ENCODE results near the gene DCAF6.
"Not testable (repeated sequence)": the region's sequence is repeated elsewhere in the genome, so short reads cannot be mapped to it uniquely, and the experiment has no call there.

DCAF6 gene

DNA sequence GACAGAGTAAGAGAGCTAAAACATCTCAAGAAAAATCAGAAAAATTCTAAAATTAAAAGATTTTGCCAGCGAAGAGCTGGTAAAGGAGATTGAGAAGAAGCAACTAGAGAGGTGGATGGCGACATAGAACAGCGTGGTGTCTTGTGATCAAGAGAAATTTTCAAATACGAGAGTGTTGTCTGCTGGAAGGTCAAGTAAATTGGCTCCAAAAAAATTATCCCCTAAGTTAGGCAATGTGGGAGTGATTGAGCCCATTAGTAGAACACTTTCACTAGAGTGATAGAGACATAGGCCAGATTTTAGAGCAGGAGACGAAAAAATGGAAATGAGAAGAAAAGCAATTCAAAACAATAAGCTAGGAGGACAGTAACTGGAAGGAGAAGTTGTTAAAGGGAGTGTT is 94.7 kb downstream of the DCAF6 start:
- no peak for TF ChIP-seq TAF1 (IDR thresholded peaks at IDR 0.05; ENCODE audit: low read depth, low read length)
- TF ChIP-seq POU2F2 (IDR thresholded peaks at IDR 0.05; ENCODE audit: low read depth, low read length): no peak
- TF ChIP-seq POLR2AphosphoS5 (IDR thresholded peaks at IDR 0.05; ENCODE audit: low read depth, low read length): no peak
- TF ChIP-seq PAX5 (IDR thresholded peaks at IDR 0.05; ENCODE audit: insufficient read depth, low read length, severe bottlenecking): no peak
- no peak for TF ChIP-seq POLR2A (IDR thresholded peaks at IDR 0.05; ENCODE audit: low read depth, low read length)
- no peak for TF ChIP-seq SPI1 (IDR thresholded peaks at IDR 0.05; ENCODE audit: low read depth, low read length)
- FAIRE-seq (no peak), DNase-seq (ENCODE audit: insufficient read length, low spot score) (no peak)

DNA sequence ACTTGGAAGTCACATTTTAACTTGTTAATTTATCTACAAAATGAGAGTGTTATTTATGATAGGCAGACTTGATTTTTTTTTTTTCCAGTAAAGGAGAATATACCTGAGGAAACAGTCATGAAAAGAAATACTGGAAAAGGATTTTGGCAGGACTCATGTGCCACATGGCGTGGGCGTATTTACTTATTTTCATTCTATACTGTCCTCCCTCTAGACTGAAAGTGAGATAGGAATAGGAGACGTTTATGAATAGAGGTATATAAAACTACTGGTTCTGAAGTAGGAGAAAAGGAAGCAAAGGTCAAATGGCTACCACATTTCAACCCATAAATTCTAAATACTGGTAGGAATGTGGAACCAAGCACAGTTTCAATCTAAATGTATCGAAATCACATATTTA is 95.1 kb downstream of the DCAF6 start:
- no peak for DNase-seq (ENCODE audit: insufficient read length, low spot score)
- FAIRE-seq: no peak
- no peak for TF ChIP-seq PAX5 (IDR thresholded peaks at IDR 0.05; ENCODE audit: insufficient read depth, low read length, severe bottlenecking)
- no peak for TF ChIP-seq POU2F2 (IDR thresholded peaks at IDR 0.05; ENCODE audit: low read depth, low read length)
- TF ChIP-seq SPI1 (IDR thresholded peaks at IDR 0.05; ENCODE audit: low read depth, low read length): no peak
- no peak for TF ChIP-seq TAF1 (IDR thresholded peaks at IDR 0.05; ENCODE audit: low read depth, low read length)
- no peak for TF ChIP-seq POLR2A (IDR thresholded peaks at IDR 0.05; ENCODE audit: low read depth, low read length)

DNA sequence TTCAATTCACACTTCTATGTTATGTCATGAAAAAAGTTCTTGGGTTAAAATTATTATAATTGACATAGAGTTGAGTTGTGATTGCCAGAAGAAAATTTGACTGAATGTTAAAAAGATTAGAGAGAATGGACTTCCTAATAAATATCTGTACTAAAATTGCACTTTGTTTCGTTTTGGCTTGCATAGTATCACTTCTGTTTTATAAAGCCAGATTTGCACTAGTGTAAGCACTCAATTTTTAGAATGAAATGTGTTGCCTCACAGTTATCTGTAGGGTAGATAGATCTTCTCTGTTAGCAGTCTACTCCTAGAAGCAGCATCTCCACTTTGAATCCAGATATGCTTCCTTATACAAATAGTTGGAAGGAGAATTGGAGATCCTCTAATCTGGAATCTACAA is 95.5 kb downstream of the DCAF6 start:
- TF ChIP-seq POLR2A (IDR thresholded peaks at IDR 0.05; ENCODE audit: low read depth, low read length) (no peak), SPI1 (IDR thresholded peaks at IDR 0.05; ENCODE audit: low read depth, low read length) (peak; percentile 84), POLR2AphosphoS5 (IDR thresholded peaks at IDR 0.05; ENCODE audit: low read depth, low read length) (no peak)
- peak; percentile 17 for DNase-seq (ENCODE audit: insufficient read length, low spot score)
- no peak for FAIRE-seq

DNA sequence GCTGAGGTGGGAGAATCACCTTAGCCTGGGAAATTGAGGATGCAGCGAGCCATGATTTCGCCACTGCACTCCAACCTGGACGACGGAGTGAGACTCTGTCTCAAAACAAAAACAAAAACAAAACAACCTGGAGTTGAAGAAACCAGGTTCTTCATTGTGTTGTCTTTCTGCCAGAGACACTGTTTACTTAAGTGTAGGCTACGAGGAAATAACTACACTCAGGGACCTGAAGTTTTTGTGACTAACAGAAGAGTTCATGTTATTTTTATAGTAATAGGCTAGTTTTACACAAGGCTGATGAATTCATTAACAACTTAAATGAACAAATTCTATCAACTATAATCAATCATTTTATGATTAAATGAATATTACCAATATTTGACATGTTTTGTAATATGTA is 98.9 kb downstream of the DCAF6 start:
- DNase-seq (ENCODE audit: insufficient read length, low spot score): no peak
- FAIRE-seq: no peak
- no peak for TF ChIP-seq SPI1 (IDR thresholded peaks at IDR 0.05; ENCODE audit: low read depth, low read length)
- TF ChIP-seq POU2F2 (IDR thresholded peaks at IDR 0.05; ENCODE audit: low read depth, low read length): no peak
- no peak for TF ChIP-seq TAF1 (IDR thresholded peaks at IDR 0.05; ENCODE audit: low read depth, low read length)
- TF ChIP-seq POLR2A (IDR thresholded peaks at IDR 0.05; ENCODE audit: low read depth, low read length): no peak
- TF ChIP-seq PAX5 (IDR thresholded peaks at IDR 0.05; ENCODE audit: insufficient read depth, low read length, severe bottlenecking): no peak
- no peak for TF ChIP-seq POLR2AphosphoS5 (IDR thresholded peaks at IDR 0.05; ENCODE audit: low read depth, low read length)

DNA sequence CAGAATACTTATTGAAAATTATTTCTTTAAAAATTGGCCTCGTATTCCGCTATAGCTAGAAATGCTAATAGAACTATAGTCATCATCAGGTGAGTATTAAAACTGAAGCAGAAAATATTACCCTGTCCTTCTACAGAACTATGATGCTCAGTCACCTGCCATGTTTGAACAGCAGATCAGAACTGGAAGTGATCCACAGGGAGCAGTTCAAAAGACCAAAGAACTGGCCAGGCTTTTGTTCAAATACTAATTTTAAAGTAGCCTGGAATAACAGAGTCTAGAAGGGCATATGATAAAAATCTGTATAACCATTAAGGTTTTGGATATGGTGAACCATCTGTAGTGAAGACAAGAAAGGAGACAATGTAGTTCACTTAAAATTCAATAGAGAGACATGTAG is 105.9 kb downstream of the DCAF6 start:
- DNase-seq (ENCODE audit: insufficient read length, low spot score): no peak
- TF ChIP-seq TAF1 (IDR thresholded peaks at IDR 0.05; ENCODE audit: low read depth, low read length) (no peak), PAX5 (IDR thresholded peaks at IDR 0.05; ENCODE audit: insufficient read depth, low read length, severe bottlenecking) (no peak), POLR2A (IDR thresholded peaks at IDR 0.05; ENCODE audit: low read depth, low read length) (no peak), POU2F2 (IDR thresholded peaks at IDR 0.05; ENCODE audit: low read depth, low read length) (no peak), POLR2AphosphoS5 (IDR thresholded peaks at IDR 0.05; ENCODE audit: low read depth, low read length) (no peak), SPI1 (IDR thresholded peaks at IDR 0.05; ENCODE audit: low read depth, low read length) (no peak)
- no peak for FAIRE-seq

DNA sequence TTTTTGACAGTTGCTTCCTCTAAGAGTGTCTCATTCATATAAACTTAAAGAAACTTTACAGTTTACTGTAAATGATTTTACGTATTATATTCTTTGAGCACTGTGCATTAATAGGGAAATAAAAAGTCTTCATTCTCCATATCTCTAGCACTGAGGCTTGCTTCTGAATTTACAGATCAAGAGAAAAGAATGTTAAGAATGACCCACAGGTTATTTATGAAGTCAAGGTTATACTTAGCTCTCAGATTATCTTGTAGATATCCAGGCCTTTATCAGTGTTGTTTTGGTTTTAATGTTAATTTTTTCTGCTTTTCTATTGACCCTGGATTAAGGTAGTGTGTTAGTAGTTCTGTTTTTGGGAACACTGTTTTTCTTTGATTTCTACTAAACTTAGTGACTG is 108.8 kb downstream of the DCAF6 start:
- DNase-seq (ENCODE audit: insufficient read length, low spot score) (no peak), FAIRE-seq (no peak)
- TF ChIP-seq POLR2A (IDR thresholded peaks at IDR 0.05; ENCODE audit: low read depth, low read length): no peak
- TF ChIP-seq POU2F2 (IDR thresholded peaks at IDR 0.05; ENCODE audit: low read depth, low read length): no peak
- TF ChIP-seq SPI1 (IDR thresholded peaks at IDR 0.05; ENCODE audit: low read depth, low read length): no peak
- TF ChIP-seq TAF1 (IDR thresholded peaks at IDR 0.05; ENCODE audit: low read depth, low read length): no peak
- no peak for TF ChIP-seq POLR2AphosphoS5 (IDR thresholded peaks at IDR 0.05; ENCODE audit: low read depth, low read length)
- no peak for TF ChIP-seq PAX5 (IDR thresholded peaks at IDR 0.05; ENCODE audit: insufficient read depth, low read length, severe bottlenecking)

DNA sequence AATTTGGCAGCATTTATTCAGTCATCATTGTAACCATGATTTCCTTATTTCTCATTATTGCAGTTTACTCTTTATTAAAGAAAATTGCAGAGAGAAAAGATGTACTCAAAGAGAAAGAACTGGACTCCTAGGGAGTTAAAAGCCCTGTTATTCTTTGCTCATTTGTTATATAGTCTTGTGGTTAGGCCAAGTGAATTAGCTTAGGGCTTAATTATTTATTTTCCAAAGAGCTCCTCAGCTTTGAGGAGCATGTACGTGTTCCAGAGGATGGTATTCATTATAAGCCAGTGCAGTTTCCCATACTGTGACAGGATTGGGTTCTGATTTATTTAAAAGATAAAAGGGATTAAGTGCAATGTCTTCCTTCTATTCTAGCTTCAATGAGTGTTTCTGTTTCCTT is 113.8 kb downstream of the DCAF6 start:
- no peak for DNase-seq (ENCODE audit: insufficient read length, low spot score)
- no peak for FAIRE-seq
- no peak for TF ChIP-seq PAX5 (IDR thresholded peaks at IDR 0.05; ENCODE audit: insufficient read depth, low read length, severe bottlenecking)
- TF ChIP-seq TAF1 (IDR thresholded peaks at IDR 0.05; ENCODE audit: low read depth, low read length): no peak
- no peak for TF ChIP-seq POU2F2 (IDR thresholded peaks at IDR 0.05; ENCODE audit: low read depth, low read length)
- no peak for TF ChIP-seq SPI1 (IDR thresholded peaks at IDR 0.05; ENCODE audit: low read depth, low read length)
- no peak for TF ChIP-seq POLR2A (IDR thresholded peaks at IDR 0.05; ENCODE audit: low read depth, low read length)
- no peak for TF ChIP-seq POLR2AphosphoS5 (IDR thresholded peaks at IDR 0.05; ENCODE audit: low read depth, low read length)

DNA sequence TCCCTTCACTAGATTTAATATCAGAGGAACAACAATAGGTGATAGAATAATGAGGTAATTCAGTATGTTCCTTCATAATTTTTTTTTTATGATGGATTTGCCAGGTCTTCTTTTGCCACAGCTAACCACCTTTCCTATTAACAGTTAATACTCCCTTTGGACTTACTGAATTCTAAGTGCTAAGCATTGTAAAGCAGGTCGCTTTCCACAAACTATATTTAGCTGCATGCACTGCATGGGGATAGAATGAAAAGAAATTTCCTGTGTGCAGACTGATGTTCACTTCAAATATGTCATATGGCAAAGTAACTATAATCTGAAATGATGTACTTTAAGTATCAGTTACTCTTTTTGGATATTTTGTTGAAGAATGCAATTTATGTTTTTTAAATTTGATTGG is 114.4 kb downstream of the DCAF6 start:
- TF ChIP-seq SPI1 (IDR thresholded peaks at IDR 0.05; ENCODE audit: low read depth, low read length): no peak
- no peak for TF ChIP-seq POLR2AphosphoS5 (IDR thresholded peaks at IDR 0.05; ENCODE audit: low read depth, low read length)
- TF ChIP-seq POU2F2 (IDR thresholded peaks at IDR 0.05; ENCODE audit: low read depth, low read length): no peak
- no peak for TF ChIP-seq PAX5 (IDR thresholded peaks at IDR 0.05; ENCODE audit: insufficient read depth, low read length, severe bottlenecking)
- no peak for TF ChIP-seq POLR2A (IDR thresholded peaks at IDR 0.05; ENCODE audit: low read depth, low read length)
- no peak for TF ChIP-seq TAF1 (IDR thresholded peaks at IDR 0.05; ENCODE audit: low read depth, low read length)
- DNase-seq (ENCODE audit: insufficient read length, low spot score) (no peak), FAIRE-seq (no peak)

DNA sequence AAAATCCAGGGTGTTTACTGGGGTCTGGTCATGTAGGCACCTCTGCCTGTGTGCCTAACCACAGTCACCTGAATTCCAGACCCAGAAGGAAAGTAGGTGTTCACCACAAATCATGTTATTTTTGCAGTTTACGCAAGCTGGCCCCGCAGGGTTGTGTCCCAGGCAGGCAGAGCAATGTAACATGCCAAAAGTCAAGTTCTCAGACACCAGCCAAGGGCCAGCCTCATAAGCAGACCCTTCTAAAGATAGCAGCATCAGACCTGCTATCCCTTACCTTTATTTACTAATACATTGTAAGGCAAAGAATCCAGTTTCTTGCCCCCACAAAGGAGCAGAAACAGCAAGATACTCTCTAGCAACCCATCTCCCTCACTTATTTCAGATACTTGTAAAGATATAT is 117.2 kb downstream of the DCAF6 start:
- FAIRE-seq (no peak), DNase-seq (ENCODE audit: insufficient read length, low spot score) (no peak)
- TF ChIP-seq TAF1 (IDR thresholded peaks at IDR 0.05; ENCODE audit: low read depth, low read length) (no peak), POLR2AphosphoS5 (IDR thresholded peaks at IDR 0.05; ENCODE audit: low read depth, low read length) (no peak), SPI1 (IDR thresholded peaks at IDR 0.05; ENCODE audit: low read depth, low read length) (no peak), PAX5 (IDR thresholded peaks at IDR 0.05; ENCODE audit: insufficient read depth, low read length, severe bottlenecking) (no peak), POLR2A (IDR thresholded peaks at IDR 0.05; ENCODE audit: low read depth, low read length) (no peak), POU2F2 (IDR thresholded peaks at IDR 0.05; ENCODE audit: low read depth, low read length) (no peak)

DNA sequence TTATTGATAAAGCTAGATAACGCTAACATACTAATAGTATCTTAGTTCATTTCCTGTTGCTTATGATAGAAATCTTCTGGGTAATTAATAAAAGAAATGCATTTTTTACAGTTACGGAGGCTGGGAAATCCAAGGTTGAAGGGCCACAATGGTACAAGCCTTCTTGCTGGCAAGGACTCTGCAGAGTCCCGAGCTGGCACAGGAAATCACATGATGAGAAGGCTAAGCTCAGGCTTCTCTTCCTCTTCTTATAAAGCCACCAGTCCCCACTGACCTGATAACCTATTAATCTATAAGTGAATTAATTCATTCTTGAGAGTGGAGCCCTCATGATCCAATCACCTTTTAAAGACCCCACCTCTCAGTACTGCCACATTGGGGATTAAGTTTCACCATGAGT is 117.6 kb downstream of the DCAF6 start:
- DNase-seq (ENCODE audit: insufficient read length, low spot score): no peak
- FAIRE-seq: no peak
- TF ChIP-seq SPI1 (IDR thresholded peaks at IDR 0.05; ENCODE audit: low read depth, low read length) (no peak), TAF1 (IDR thresholded peaks at IDR 0.05; ENCODE audit: low read depth, low read length) (no peak), POLR2AphosphoS5 (IDR thresholded peaks at IDR 0.05; ENCODE audit: low read depth, low read length) (no peak), POLR2A (IDR thresholded peaks at IDR 0.05; ENCODE audit: low read depth, low read length) (no peak), POU2F2 (IDR thresholded peaks at IDR 0.05; ENCODE audit: low read depth, low read length) (no peak), PAX5 (IDR thresholded peaks at IDR 0.05; ENCODE audit: insufficient read depth, low read length, severe bottlenecking) (no peak)

DNA sequence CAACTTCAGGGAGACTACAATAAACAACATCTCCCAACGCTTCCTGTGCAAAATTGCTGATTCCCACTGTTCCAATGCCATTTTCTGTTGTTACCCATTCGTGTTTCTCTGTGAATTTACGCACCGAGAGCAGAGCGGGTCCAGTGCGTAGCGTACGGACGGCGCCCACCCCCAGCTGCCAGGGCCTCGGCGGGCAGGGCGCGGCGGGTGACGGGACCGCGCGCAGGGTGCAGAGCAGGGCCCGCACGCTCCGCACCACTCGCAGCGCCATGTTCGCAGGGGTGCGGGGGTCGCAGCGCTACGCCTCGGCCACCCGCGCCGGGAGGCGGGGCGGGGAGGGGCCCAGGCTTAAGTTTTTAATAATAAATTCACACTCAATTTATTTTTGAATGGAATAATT is 119.7 kb downstream of the DCAF6 start:
- not testable (repeated sequence) for FAIRE-seq

More for the DNA sequence above, 119.7 kb downstream of the DCAF6 start:
- DNase-seq (ENCODE audit: insufficient read length, low spot score): not testable (repeated sequence)
